ENCODE data around the gene NOC4L.

Gene NOC4L

DNA sequence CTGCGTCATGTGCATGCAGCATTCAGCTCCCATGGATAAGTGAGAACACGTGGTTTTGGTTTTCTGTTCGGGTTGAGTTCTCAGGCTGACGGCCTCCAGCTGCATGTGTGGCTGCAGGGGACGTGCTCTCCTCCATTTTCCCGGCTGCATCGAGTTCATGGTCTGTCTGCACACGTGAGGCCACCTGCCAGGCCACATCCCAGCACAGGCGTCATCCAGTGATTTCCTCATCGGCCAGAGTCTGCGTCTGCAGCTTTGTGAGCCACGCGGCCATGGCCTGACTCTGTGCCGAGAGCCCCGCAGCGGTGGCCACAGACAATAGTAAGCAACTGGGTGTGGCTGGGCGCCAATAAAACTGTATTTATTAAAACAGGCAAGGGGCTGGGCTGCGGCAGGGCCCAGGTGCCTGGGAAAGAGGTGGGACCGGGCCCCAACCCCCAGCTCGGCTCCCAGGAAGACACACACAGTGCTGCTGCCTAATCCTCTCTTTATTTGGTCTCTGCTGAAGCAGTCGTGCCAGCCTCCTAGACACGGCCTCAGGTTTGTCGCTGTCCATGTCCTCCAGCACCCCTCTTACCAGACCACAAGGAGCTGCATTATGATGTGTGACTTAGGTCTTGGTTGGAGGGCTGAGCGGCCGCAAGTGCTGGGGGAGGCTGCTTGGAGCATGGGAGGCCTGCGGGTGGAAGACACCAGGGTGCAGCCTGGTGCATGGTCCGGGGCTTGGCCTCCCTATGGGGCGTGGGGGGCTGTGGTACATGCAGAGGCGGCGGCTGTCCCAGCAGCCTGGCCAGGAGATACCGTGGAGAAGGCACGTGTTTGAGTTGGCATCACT, 52.0 kb downstream of the NOC4L start:
- no peaks in the 10 kb centered on the region for H3K36me3 ChIP-seq (ENCODE audit: insufficient read depth, low read length)
- H3K27me3 ChIP-seq (ENCODE audit: insufficient read depth, low read length): no peaks in the 10 kb centered on the region; the same call in 1 of the 2 replicates
- H3K9me3 ChIP-seq (ENCODE audit: low read length): peaks cover 7% of the 10 kb centered on the region
- no peaks in the 10 kb centered on the region for H3K9me2 ChIP-seq (ENCODE audit: low read depth, low read length)
- H3F3A ChIP-seq (ENCODE audit: insufficient read depth, low read length): no peaks in the 10 kb centered on the region
- no peak overlapping the region for H2AFZ ChIP-seq (ENCODE audit: low read length)
- H3K27ac ChIP-seq (ENCODE audit: low read depth, low read length, poor library complexity, severe bottlenecking): no peak overlapping the region
- H3K4me2 ChIP-seq (ENCODE audit: low read length): no peak overlapping the region
- H4K20me1 ChIP-seq (ENCODE audit: insufficient read depth, low read length): no peaks in the 10 kb centered on the region
- TF ChIP-seq, protein P1, sequence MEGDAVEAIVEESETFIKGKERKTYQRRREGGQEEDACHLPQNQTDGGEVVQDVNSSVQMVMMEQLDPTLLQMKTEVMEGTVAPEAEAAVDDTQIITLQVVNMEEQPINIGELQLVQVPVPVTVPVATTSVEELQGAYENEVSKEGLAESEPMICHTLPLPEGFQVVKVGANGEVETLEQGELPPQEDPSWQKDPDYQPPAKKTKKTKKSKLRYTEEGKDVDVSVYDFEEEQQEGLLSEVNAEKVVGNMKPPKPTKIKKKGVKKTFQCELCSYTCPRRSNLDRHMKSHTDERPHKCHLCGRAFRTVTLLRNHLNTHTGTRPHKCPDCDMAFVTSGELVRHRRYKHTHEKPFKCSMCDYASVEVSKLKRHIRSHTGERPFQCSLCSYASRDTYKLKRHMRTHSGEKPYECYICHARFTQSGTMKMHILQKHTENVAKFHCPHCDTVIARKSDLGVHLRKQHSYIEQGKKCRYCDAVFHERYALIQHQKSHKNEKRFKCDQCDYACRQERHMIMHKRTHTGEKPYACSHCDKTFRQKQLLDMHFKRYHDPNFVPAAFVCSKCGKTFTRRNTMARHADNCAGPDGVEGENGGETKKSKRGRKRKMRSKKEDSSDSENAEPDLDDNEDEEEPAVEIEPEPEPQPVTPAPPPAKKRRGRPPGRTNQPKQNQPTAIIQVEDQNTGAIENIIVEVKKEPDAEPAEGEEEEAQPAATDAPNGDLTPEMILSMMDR (IDR thresholded peaks at IDR 0.05; ENCODE audit: low read length): no peak
- TF ChIP-seq EZH2 (IDR thresholded peaks at IDR 0.05; ENCODE audit: borderline replicate concordance, low read length): no peak
- H3K4me3 ChIP-seq (ENCODE audit: low read depth, low read length, poor library complexity, severe bottlenecking): no peak overlapping the region
- no peak overlapping the region for H3K9ac ChIP-seq (ENCODE audit: low read length)
- no peaks in the 10 kb centered on the region for H3K4me1 ChIP-seq (ENCODE audit: insufficient read depth, low read length, severe bottlenecking)
- no peaks in the 10 kb centered on the region for H3K79me2 ChIP-seq (ENCODE audit: insufficient read depth, low read length)

GRCh38 chr12:132196873-132197390, 52.7 kb downstream of the NOC4L start:
- Histone ChIP-seq H3K9ac (ENCODE audit: low read length) (no peak overlapping the region), H3K36me3 (ENCODE audit: insufficient read depth, low read length) (no peaks in the 10 kb centered on the region), H3F3A (ENCODE audit: insufficient read depth, low read length) (no peaks in the 10 kb centered on the region), H3K4me2 (ENCODE audit: low read length) (no peak overlapping the region), H3K27me3 (ENCODE audit: insufficient read depth, low read length) (no peaks in the 10 kb centered on the region; the same call in 1 of the 2 replicates), H3K4me3 (ENCODE audit: low read depth, low read length, poor library complexity, severe bottlenecking) (no peak overlapping the region), H3K27ac (ENCODE audit: low read depth, low read length, poor library complexity, severe bottlenecking) (no peak overlapping the region), H3K9me3 (ENCODE audit: low read length) (peaks cover 7% of the 10 kb centered on the region), H3K4me1 (ENCODE audit: insufficient read depth, low read length, severe bottlenecking) (no peaks in the 10 kb centered on the region), H4K20me1 (ENCODE audit: insufficient read depth, low read length) (no peaks in the 10 kb centered on the region), H2AFZ (ENCODE audit: low read length) (no peak overlapping the region), H3K79me2 (ENCODE audit: insufficient read depth, low read length) (no peaks in the 10 kb centered on the region), H3K9me2 (ENCODE audit: low read depth, low read length) (no peaks in the 10 kb centered on the region)
- no peak for TF ChIP-seq EZH2 (IDR thresholded peaks at IDR 0.05; ENCODE audit: borderline replicate concordance, low read length)

GRCh38 chr12:132197581-132198354, 53.5 kb downstream of the NOC4L start:
- Histone ChIP-seq H3K27ac (ENCODE audit: low read depth, low read length, poor library complexity, severe bottlenecking) (no peak overlapping the region), H2AFZ (ENCODE audit: low read length) (no peak overlapping the region), H3K9ac (ENCODE audit: low read length) (no peak overlapping the region), H3K9me2 (ENCODE audit: low read depth, low read length) (no peaks in the 10 kb centered on the region), H3K9me3 (ENCODE audit: low read length) (peaks cover 7% of the 10 kb centered on the region), H3F3A (ENCODE audit: insufficient read depth, low read length) (no peaks in the 10 kb centered on the region), H3K4me2 (ENCODE audit: low read length) (no peak overlapping the region), H3K27me3 (ENCODE audit: insufficient read depth, low read length) (no peaks in the 10 kb centered on the region), H3K36me3 (ENCODE audit: insufficient read depth, low read length) (no peaks in the 10 kb centered on the region), H3K79me2 (ENCODE audit: insufficient read depth, low read length) (no peaks in the 10 kb centered on the region), H4K20me1 (ENCODE audit: insufficient read depth, low read length) (no peaks in the 10 kb centered on the region), H3K4me1 (ENCODE audit: insufficient read depth, low read length, severe bottlenecking) (no peaks in the 10 kb centered on the region), H3K4me3 (ENCODE audit: low read depth, low read length, poor library complexity, severe bottlenecking) (no peak overlapping the region)
- TF ChIP-seq EZH2 (IDR thresholded peaks at IDR 0.05; ENCODE audit: borderline replicate concordance, low read length): no peak
- TF ChIP-seq, protein P1 (IDR thresholded peaks at IDR 0.05; ENCODE audit: low read length): no peak
